Measurements from ENCODE around the gene PHF21B.

The PHF21B gene

GRCh38 chr22:44938886-44939285 lies 70.9 kb downstream of the PHF21B start:
- ChIA-PET POLR2A (ENCODE audit: low non-redundant PET) (no interaction called here), CTCF (interaction anchor here (0.7 kb wide), 1 partner anchor 228 kb away, joined by 3 read pairs; no protein-coding TSS in a partner anchor)
- DNase-seq (ENCODE audit: low spot score), result no peak
- no peak for TF ChIP-seq CTCF (conservative IDR thresholded peaks at IDR 0.05; ENCODE audit: low read depth)
- H3K27ac ChIP-seq, result no peak overlapping the region

- ChIA-PET CTCF (no interaction called here), POLR2A (ENCODE audit: low non-redundant PET) (no interaction called here)
- H3K27ac ChIP-seq, result no peak overlapping the region
- TF ChIP-seq CTCF (conservative IDR thresholded peaks at IDR 0.05; ENCODE audit: low read depth), result no peak
- DNase-seq (ENCODE audit: low spot score), result no peak
Observed at GRCh38 chr22:44937216-44937615, 72.6 kb downstream of the PHF21B start.

- no peak for DNase-seq (ENCODE audit: low spot score)
- ChIA-PET CTCF (no interaction called here), POLR2A (ENCODE audit: low non-redundant PET) (no interaction called here)
- no peak for TF ChIP-seq CTCF (conservative IDR thresholded peaks at IDR 0.05; ENCODE audit: low read depth)
- H3K27ac ChIP-seq, result no peak overlapping the region
Observed at GRCh38 chr22:44936201-44936600, 73.6 kb downstream of the PHF21B start.

GRCh38 chr22:44935724-44936123 lies 74.1 kb downstream of the PHF21B start:
- H3K27ac ChIP-seq, result no peak overlapping the region
- ChIA-PET CTCF (no interaction called here), POLR2A (ENCODE audit: low non-redundant PET) (no interaction called here)
- TF ChIP-seq CTCF (conservative IDR thresholded peaks at IDR 0.05; ENCODE audit: low read depth), result no peak
- DNase-seq (ENCODE audit: low spot score), result no peak

- no peak for DNase-seq (ENCODE audit: low spot score)
- H3K27ac ChIP-seq, result no peak overlapping the region
- POLR2A ChIA-PET (ENCODE audit: low non-redundant PET), result no interaction called here
- TF ChIP-seq CTCF (conservative IDR thresholded peaks at IDR 0.05; ENCODE audit: low read depth), result no peak
- CTCF ChIA-PET, result no interaction called here
Observed at GRCh38 chr22:44934454-44934735, 75.4 kb downstream of the PHF21B start.

- H3K27ac ChIP-seq, result no peak overlapping the region
- no peak for TF ChIP-seq CTCF (conservative IDR thresholded peaks at IDR 0.05; ENCODE audit: low read depth)
- POLR2A ChIA-PET (ENCODE audit: low non-redundant PET), result no interaction called here
- DNase-seq (ENCODE audit: low spot score), result no peak
- CTCF ChIA-PET, result no interaction called here
Observed at GRCh38 chr22:44933666-44934453, 75.9 kb downstream of the PHF21B start.
